Naive thymus-derived CD4-positive, alpha-beta T cell (primary cell): ENCODE results near the gene SHB. TPM values are rescaled to one million over a fixed set of nuclear protein-coding genes. Genes with fewer than 3 reads are reported as not detected.
A peak's percentile ranks its signal among the peaks of the same experiment; 100 is the strongest.

Experiments
- ATAC-seq: fragments of 150-1000 bp; cut with Tn5 transposase; 2 replicates; pipeline ENCODE4 v1.10.0; 2021; ENCODE audit warnings: mild to moderate bottlenecking, moderate library complexity
- CTCF ChIA-PET: fragments of 350-600 bp; sonication (Branson Sonifier 250); formaldehyde crosslinking; loops from one replicate; lab custom pipeline; 2021; ENCODE audit warnings: antibody characterized with exemption; lab: Charles Lee
- POLR2A ChIA-PET: fragments of 350-600 bp; sonication (Branson Sonifier 250); formaldehyde crosslinking; loops from one replicate; lab custom pipeline; 2021; ENCODE audit warnings: antibody characterized with exemption, inconsistent platforms; lab: Charles Lee
- DNase-seq, 9 donors: peaks; one replicate each; pipeline versions ENCODE4 v3.0.0 to v3.0.0-alpha.2; 2020 to 2022; ENCODE audit warnings: mixed read lengths in 1 of 9
- H3K27ac ChIP-seq: one replicate; pipeline ENCODE4 v1.7.0; 2013; ENCODE audit warnings: mild to moderate bottlenecking, low read depth, low read length, moderate library complexity
- H3K27me3 ChIP-seq, 2 donors: one replicate each; pipeline ENCODE4 v1.7.0; 2013; ENCODE audit warnings: low read length in 2 of 2, mild to moderate bottlenecking in 2 of 2, moderate library complexity in 2 of 2; ENCODE audit not compliant: control insufficient read depth in 2 of 2, insufficient read depth in 2 of 2
- H3K36me3 ChIP-seq, 3 experiments: 1 replicate in 2 of 3; 2 replicates in 1 of 3; pipeline ENCODE4 v1.7.0; 2013; ENCODE audit warnings: low read length in 3 of 3, mild to moderate bottlenecking in 3 of 3, moderate library complexity in 1 of 3; ENCODE audit not compliant: insufficient read depth in 3 of 3, control insufficient read depth in 2 of 3
- H3K4me1 ChIP-seq, 2 donors: one replicate each; pipeline ENCODE4 v1.7.0; 2013; ENCODE audit warnings: low read length in 2 of 2, mild to moderate bottlenecking in 2 of 2, moderate library complexity in 1 of 2; ENCODE audit not compliant: control insufficient read depth in 2 of 2, insufficient read depth in 2 of 2
- H3K4me3 ChIP-seq: 2 replicates; pipeline ENCODE4 v1.7.0; 2013; ENCODE audit warnings: mild to moderate bottlenecking, low read length
- H3K9me3 ChIP-seq, 3 experiments: 1 replicate in 2 of 3; 2 replicates in 1 of 3; pipeline ENCODE4 v1.7.0; 2013; ENCODE audit warnings: low read length in 3 of 3; ENCODE audit not compliant: control insufficient read depth in 2 of 3
- H3K27ac Mint-ChIP-seq, 9 donors: one replicate each; pipeline ENCODE4 v1.8.0; 2020 to 2022; ENCODE audit warnings: mixed read lengths in 9 of 9, mild to moderate bottlenecking in 8 of 9, moderate library complexity in 5 of 9, inconsistent platforms in 2 of 9
- H3K27me3 Mint-ChIP-seq, 5 donors: one replicate each; pipeline ENCODE4 v1.8.0; 2021 to 2022; ENCODE audit warnings: mixed read lengths in 5 of 5, mild to moderate bottlenecking in 1 of 5
- H3K36me3 Mint-ChIP-seq, 5 donors: one replicate each; pipeline ENCODE4 v1.8.0; 2020 to 2022; ENCODE audit warnings: mixed read lengths in 5 of 5, mild to moderate bottlenecking in 3 of 5, inconsistent platforms in 1 of 5
- H3K4me1 Mint-ChIP-seq, 7 donors: one replicate each; pipeline ENCODE4 v1.8.0; 2020 to 2022; ENCODE audit warnings: mixed read lengths in 7 of 7, mild to moderate bottlenecking in 3 of 7, inconsistent platforms in 1 of 7
- H3K4me3 Mint-ChIP-seq, 10 donors: one replicate each; pipeline ENCODE4 v1.8.0; 2020 to 2022; ENCODE audit warnings: mild to moderate bottlenecking in 10 of 10, mixed read lengths in 10 of 10, moderate library complexity in 6 of 10, inconsistent platforms in 2 of 10
- H3K9me3 Mint-ChIP-seq, 11 donors: one replicate each; pipeline ENCODE4 v1.8.0; 2020 to 2022; ENCODE audit warnings: mixed read lengths in 11 of 11, mild to moderate bottlenecking in 4 of 11, inconsistent platforms in 1 of 11, moderate library complexity in 1 of 11
- intact Hi-C, 2 donors: fragments of 100-400 bp; cut with micrococcal nuclease; formaldehyde crosslinking; loops; one replicate each; pipeline ENCODE4 v1.15.1; 2023
- polyA plus RNA-seq, 2 donors: library from polyadenylated mRNA; unstranded; fragments of 300-500 nt; fragmentation: Illumina TruSeq; gene quantifications; one replicate each; pipeline ENCODE4 v1.2.3, GENCODE V29; 2021
- total RNA-seq, 6 experiments: library from RNA in 5 of 6; stranded (reverse) in 5 of 6; gene quantifications; 1 replicate in 5 of 6; 2 replicates in 1 of 6; pipeline ENCODE4 v1.2.3 and lab custom pipeline; 2021 to 2026

Gene SHB
- total and polyA plus RNA-seq, 7 experiments from 2014 or later, result 0.15 to 2.0 (median 0.68) TPM

DNA sequence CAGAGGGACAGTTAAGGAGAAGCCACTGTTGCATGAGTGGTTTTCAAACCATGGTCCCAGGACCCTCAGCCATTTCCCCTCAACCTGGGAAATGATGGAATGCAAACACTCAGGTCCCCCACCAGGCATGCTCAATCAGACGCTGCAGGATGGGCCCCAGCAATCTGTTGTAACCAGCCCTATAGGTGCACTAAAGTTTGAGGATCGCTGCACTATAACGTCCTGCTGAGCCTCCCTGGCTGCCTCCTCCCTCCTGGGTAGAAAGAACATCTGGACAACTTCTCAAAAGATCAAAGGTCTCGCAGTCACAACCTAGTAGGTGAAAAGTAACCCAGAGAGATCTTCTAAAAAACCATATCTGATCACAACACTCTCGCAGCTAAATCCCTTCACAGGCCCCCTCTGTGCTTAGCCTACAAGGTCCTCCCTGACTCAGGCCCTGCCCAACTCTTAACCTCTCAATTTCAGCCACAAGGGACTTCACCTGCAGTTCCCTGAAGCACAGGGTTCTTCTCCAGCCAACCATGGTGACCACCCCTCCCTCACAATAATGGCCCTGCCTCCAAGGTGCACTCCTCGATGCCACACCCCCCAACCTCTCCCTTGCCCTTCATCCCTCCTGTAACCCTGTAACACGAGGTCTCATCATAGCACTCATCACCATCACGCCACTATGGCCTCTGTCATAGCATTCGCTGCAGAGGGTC is 3.5 kb downstream of the SHB start:
- no peaks in the 10 kb centered on the region for H3K27me3 ChIP-seq
- H3K9me3 ChIP-seq, result no peaks in the 10 kb centered on the region
- Mint-ChIP-seq H3K27me3 (peaks cover 0 to 44% (median 0%) of the 10 kb centered on the region in 5 donors), H3K4me3 (peak overlapping the region in 4 of 10 donors; percentile 17 to 96 (median 72)), H3K9me3 (no peaks in the 10 kb centered on the region), H3K4me1 (peaks cover 5 to 29% (median 22%) of the 10 kb centered on the region in 7 donors), H3K27ac (peak overlapping the region in 3 of 9 donors; percentile 20 to 65 (median 27)), H3K36me3 (no peaks in the 10 kb centered on the region)
- DNase-seq (no peak), ATAC-seq (no peak)
- intact Hi-C loops, result loop anchor here (5.0 to 10.0 kb wide), 6 partner anchors 53 to 601 kb away; partner anchors contain the start of genes ALDH1B1 (in 1 of the 2), TOMM5 (in 1 of the 2), TRMT10B (in 1 of the 2) and ZBTB5 (in 1 of the 2)
- peaks cover 0 to 3% (median 0%) of the 10 kb centered on the region in 3 experiments for H3K36me3 ChIP-seq
- no peak overlapping the region for H3K27ac ChIP-seq
- H3K4me1 ChIP-seq, result peaks cover 6 to 11% of the 10 kb centered on the region in 2 donors
- H3K4me3 ChIP-seq, result no peak overlapping the region
- ChIA-PET CTCF (interaction anchor here (1.4 kb wide), 1 partner anchor 152 kb away, joined by 3 read pairs; no protein-coding TSS in a partner anchor), POLR2A (no interaction called here)

DNA sequence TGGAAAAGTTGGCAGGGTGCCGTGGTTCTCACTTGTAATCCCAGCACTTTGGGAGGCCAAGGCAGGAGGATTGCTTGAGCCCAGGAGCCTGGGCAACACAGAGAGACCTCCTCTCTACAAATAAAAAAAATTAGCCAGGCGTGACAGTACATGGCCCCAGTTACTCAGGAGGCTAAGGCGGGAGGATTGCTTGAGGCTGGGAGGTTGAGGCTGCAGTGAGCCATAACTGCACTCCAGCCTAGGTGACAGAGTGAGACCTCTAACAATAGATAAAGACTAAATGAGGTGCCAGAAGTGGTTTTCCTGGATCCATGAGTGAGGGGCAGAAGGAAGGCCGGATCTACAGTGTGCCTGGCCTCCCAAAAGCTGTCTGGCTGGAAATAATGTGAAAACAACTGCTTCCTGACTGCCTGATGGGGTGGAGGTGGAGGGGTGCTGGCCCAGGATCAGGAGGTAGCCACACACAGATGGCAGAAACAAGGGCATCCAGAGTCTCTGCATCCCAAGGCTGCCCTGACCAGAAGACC is 4.1 kb downstream of the SHB start:
- Mint-ChIP-seq H3K27me3 (peaks cover 0 to 39% (median 0%) of the 10 kb centered on the region in 5 donors), H3K4me3 (no peak overlapping the region), H3K9me3 (no peaks in the 10 kb centered on the region), H3K27ac (peak overlapping the region in 1 of 9 donors; percentile 20), H3K36me3 (no peaks in the 10 kb centered on the region), H3K4me1 (peaks cover 5 to 26% (median 19%) of the 10 kb centered on the region in 7 donors)
- DNase-seq (no peak), ATAC-seq (no peak)
- Histone ChIP-seq H3K4me3 (no peak overlapping the region), H3K4me1 (peaks cover 6 to 10% of the 10 kb centered on the region in 2 donors), H3K36me3 (peaks cover 0 to 3% (median 0%) of the 10 kb centered on the region in 3 experiments), H3K27me3 (no peaks in the 10 kb centered on the region), H3K27ac (no peak overlapping the region), H3K9me3 (no peaks in the 10 kb centered on the region)
- intact Hi-C loops, result loop anchor here (5.0 to 10.0 kb wide), 6 partner anchors 53 to 600 kb away; partner anchors contain the start of genes ALDH1B1 (in 1 of the 2), TOMM5 (in 1 of the 2), TRMT10B (in 1 of the 2) and ZBTB5 (in 1 of the 2)
- ChIA-PET POLR2A (no interaction called here), CTCF (no interaction called here)

DNA sequence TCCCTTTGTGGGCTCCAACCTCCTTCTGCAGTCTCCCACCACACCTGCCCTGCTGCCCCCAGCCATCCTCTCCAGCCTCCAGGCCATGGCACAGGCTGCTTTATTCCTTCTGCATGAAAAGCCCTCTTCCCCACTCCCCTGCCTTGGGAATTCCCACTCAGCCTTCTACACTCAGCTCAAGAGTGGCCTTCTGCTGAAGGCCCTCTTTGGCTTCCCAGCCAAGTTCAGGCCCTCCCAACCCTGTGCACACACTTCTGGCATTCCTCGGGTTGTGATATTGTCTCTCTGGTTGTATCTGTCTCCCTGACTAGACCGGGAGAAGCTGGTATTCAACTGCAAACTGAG is 5.7 kb downstream of the SHB start:
- intact Hi-C loops, result loop anchor here (10.0 kb wide), 3 partner anchors 319 to 599 kb away; partner anchors contain the start of genes ALDH1B1 (in 1 of the 2) and ZBTB5 (in 1 of the 2)
- no peak for ATAC-seq
- Histone ChIP-seq H3K4me3 (no peak overlapping the region), H3K4me1 (peaks cover 6 to 10% of the 10 kb centered on the region in 2 donors), H3K27me3 (no peaks in the 10 kb centered on the region), H3K9me3 (no peaks in the 10 kb centered on the region), H3K36me3 (no peaks in the 10 kb centered on the region), H3K27ac (no peak overlapping the region)
- Mint-ChIP-seq H3K4me3 (no peak overlapping the region), H3K9me3 (no peaks in the 10 kb centered on the region), H3K4me1 (peaks cover 0 to 21% (median 15%) of the 10 kb centered on the region in 7 donors), H3K36me3 (no peaks in the 10 kb centered on the region), H3K27ac (no peak overlapping the region), H3K27me3 (peaks cover 0 to 35% (median 0%) of the 10 kb centered on the region in 5 donors)
- POLR2A ChIA-PET, result no interaction called here
- no peak for DNase-seq
- CTCF ChIA-PET, result no interaction called here

DNA sequence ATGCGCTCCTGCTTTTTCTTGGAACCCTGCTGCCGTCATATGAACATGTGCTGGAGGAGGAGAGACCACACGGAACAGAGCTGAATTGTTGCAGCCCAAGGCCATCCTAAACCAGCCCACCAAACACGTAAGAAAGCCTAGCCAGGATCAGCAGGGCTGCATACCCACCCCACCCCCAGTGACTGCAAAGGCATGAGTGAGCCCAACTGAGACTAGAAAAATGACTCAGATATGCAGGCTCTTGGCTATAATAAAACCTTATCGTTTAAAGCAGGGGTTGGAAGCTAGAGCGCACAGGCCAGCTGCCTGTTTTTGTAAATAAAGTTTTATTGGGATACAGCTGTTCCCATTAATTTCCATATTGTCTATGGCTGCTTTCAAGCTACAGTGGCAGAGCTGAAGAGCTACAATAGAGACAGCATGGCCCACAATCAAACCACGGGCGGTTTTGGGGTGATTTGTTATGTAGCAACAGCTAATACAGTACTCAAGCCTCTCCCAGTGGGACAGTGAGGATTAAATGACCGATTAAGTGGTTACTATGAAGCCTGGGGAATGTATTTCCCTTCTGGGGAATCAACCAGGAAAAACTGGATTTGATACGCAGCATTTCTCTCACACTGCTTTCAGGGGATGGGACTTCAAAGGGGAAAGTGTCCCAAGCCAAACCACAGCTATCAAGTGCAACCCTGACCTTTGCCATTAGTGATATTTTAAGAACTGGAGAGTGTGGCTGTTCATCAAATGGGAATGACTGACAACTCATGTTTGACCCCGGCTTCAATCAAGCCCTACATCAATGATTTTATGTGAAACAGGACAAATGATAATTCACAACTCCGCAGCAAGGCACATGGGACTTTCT is 6.3 kb downstream of the SHB start:
- intact Hi-C loops, result loop anchor here (10.0 kb wide), 3 partner anchors 318 to 598 kb away; partner anchors contain the start of genes ALDH1B1 (in 1 of the 2) and ZBTB5 (in 1 of the 2)
- no peaks in the 10 kb centered on the region for H3K9me3 Mint-ChIP-seq
- H3K36me3 Mint-ChIP-seq, result no peaks in the 10 kb centered on the region
- H3K27ac Mint-ChIP-seq, result no peak overlapping the region
- H3K9me3 ChIP-seq, result no peaks in the 10 kb centered on the region
- ChIA-PET CTCF (no interaction called here), POLR2A (no interaction called here)
- peaks cover 0 to 21% (median 15%) of the 10 kb centered on the region in 7 donors for H3K4me1 Mint-ChIP-seq
- no peak for ATAC-seq
- H3K27ac ChIP-seq, result no peak overlapping the region
- peaks cover 0 to 33% (median 0%) of the 10 kb centered on the region in 5 donors for H3K27me3 Mint-ChIP-seq
- no peaks in the 10 kb centered on the region for H3K36me3 ChIP-seq
- H3K27me3 ChIP-seq, result no peaks in the 10 kb centered on the region
- peaks cover 5 to 10% of the 10 kb centered on the region in 2 donors for H3K4me1 ChIP-seq
- H3K4me3 ChIP-seq, result no peak overlapping the region
- no peak for DNase-seq
- H3K4me3 Mint-ChIP-seq, result no peak overlapping the region

DNA sequence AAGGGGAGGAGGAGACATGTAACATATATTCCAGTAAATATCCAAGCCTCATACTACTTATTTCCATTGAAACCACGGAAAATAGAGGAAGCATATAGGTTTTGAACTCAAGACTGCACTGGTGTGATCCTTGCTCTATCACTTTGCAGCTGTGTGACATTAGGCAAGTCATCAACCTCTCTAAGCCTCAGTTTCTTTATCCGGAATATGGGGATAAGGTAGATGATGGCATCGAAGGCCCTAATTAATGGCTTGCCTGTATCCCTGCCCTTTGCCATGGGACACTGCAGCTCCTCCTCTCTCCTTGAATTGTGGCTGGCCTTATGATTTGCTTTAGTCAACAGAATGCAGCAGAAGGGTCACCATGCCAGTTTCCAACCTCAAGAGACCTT is 6.9 kb downstream of the SHB start:
- POLR2A ChIA-PET, result no interaction called here
- CTCF ChIA-PET, result no interaction called here
- H3K4me3 ChIP-seq, result no peak overlapping the region
- no peak for ATAC-seq
- Mint-ChIP-seq H3K4me3 (no peak overlapping the region), H3K27ac (no peak overlapping the region), H3K9me3 (no peaks in the 10 kb centered on the region), H3K27me3 (peaks cover 0 to 28% (median 0%) of the 10 kb centered on the region in 5 donors), H3K4me1 (peaks cover 0 to 15% (median 11%) of the 10 kb centered on the region in 7 donors), H3K36me3 (no peaks in the 10 kb centered on the region)
- no peaks in the 10 kb centered on the region for H3K36me3 ChIP-seq
- intact Hi-C loops, result loop anchor here (10.0 kb wide), 3 partner anchors 317 to 597 kb away; partner anchors contain the start of genes ALDH1B1 (in 1 of the 2) and ZBTB5 (in 1 of the 2)
- peaks cover 0 to 5% of the 10 kb centered on the region in 2 donors for H3K4me1 ChIP-seq
- H3K9me3 ChIP-seq, result no peaks in the 10 kb centered on the region
- no peak for DNase-seq
- H3K27me3 ChIP-seq, result no peaks in the 10 kb centered on the region
- no peak overlapping the region for H3K27ac ChIP-seq

DNA sequence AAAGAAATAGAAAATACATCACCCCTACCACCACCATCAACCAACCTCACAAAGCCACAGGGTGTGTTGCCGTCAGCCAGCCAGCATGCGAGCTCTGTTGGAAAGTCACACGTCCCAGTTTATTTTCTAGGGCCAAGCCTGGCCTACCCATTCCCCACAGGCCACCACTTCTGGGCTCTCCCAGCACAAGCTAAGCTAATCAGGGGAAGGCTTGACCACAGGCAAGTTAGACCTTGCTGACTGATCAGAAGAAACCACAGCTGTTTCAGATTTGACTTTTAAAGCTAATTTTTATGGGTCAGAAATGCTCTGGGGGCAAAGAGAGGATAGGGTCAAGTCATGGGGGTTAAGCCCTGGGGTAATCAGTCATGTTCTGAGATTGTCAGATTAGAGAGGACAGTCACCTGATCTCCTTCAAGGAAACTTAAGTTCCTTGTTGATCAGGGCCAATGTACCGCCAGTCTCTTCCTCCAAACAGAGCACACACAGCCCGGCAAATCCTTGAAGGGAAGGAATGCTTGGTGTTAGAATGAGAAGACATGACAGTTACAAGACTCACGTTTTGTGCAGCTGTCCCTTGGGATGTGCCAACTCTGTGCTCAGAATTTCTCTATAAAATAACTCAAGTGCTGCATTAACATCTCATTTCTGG is 7.6 kb downstream of the SHB start:
- CTCF ChIA-PET, result no interaction called here
- POLR2A ChIA-PET, result interaction anchor here (0.9 kb wide), 1 partner anchor 8 kb away, joined by 3 read pairs; no protein-coding TSS in a partner anchor
- Mint-ChIP-seq H3K4me3 (no peak overlapping the region), H3K4me1 (peaks cover 0 to 9% (median 5%) of the 10 kb centered on the region in 7 donors), H3K36me3 (no peaks in the 10 kb centered on the region), H3K27ac (no peak overlapping the region), H3K9me3 (no peaks in the 10 kb centered on the region), H3K27me3 (peaks cover 0 to 21% (median 0%) of the 10 kb centered on the region in 5 donors)
- DNase-seq (no peak), ATAC-seq (no peak)
- Histone ChIP-seq H3K27me3 (no peaks in the 10 kb centered on the region), H3K27ac (no peak overlapping the region), H3K4me1 (no peaks in the 10 kb centered on the region), H3K4me3 (no peak overlapping the region), H3K36me3 (no peaks in the 10 kb centered on the region), H3K9me3 (no peaks in the 10 kb centered on the region)
- intact Hi-C loops, result loop anchor here (10.0 kb wide), 3 partner anchors 317 to 597 kb away; partner anchors contain the start of genes ALDH1B1 (in 1 of the 2) and ZBTB5 (in 1 of the 2)
